Thyroid gland (tissue), 4 donors: Measurements from ENCODE around the gene CLIC3. TPM values are rescaled to one million over a fixed set of nuclear protein-coding genes. Genes with fewer than 3 reads are reported as not detected.
A peak's percentile ranks its signal among the peaks of the same experiment; 100 is the strongest.

Experiments used
- DNase-seq, 2 donors: peaks; one replicate each; pipeline ENCODE4 v3.0.0-alpha.2; 2019
- H3K27ac ChIP-seq, 3 donors: fragments of 200-600 bp; sonication (generic); 1 replicate in 2 of 3; 2 replicates in 1 of 3; pipeline ENCODE4 v1.5.1; 2016 to 2019; ENCODE audit warnings: mild to moderate bottlenecking in 1 of 3, moderate library complexity in 1 of 3
- H3K27me3 ChIP-seq: fragments of 200-600 bp; sonication (generic); one replicate; pipeline ENCODE4 v1.5.1; 2019
- H3K36me3 ChIP-seq, 2 donors: fragments of 200-600 bp; sonication (generic); one replicate each; pipeline ENCODE4 v1.5.1; 2016 to 2019
- H3K4me1 ChIP-seq, 2 donors: fragments of 200-600 bp; sonication (generic); one replicate each; pipeline ENCODE4 v1.5.1; 2017 to 2019
- H3K4me3 ChIP-seq, 3 donors: fragments of 200-600 bp; sonication (generic); replicated peaks in 1 of 3; 1 replicate in 2 of 3; 2 replicates in 1 of 3; pipeline ENCODE4 v1.5.1; 2016; ENCODE audit warnings: mild to moderate bottlenecking in 1 of 3
- H3K9me3 ChIP-seq: fragments of 200-600 bp; sonication (generic); one replicate; pipeline ENCODE4 v1.5.1; 2017
- CTCF ChIP-seq, 6 experiments: fragments of 200-600 bp in 3 of 6; fragments of 450-650 bp in 3 of 6; sonication (generic) in 3 of 6; IDR thresholded peaks; one replicate each; pipeline ENCODE4 v1.5.1; 2016 to 2019; ENCODE audit warnings: antibody characterized with exemption in 6 of 6, mild to moderate bottlenecking in 2 of 6, inconsistent platforms in 1 of 6, moderate library complexity in 1 of 6
- POLR2A ChIP-seq, 2 donors: fragments of 450-650 bp; IDR thresholded peaks; one replicate each; pipeline ENCODE4 v1.6.1; 2017; ENCODE audit warnings: antibody characterized with exemption in 2 of 2, mild to moderate bottlenecking in 2 of 2, moderate library complexity in 1 of 2
- WGBS, 2 donors: methylation state at CpG; one replicate each; pipeline ENCODE4 v1.1.5; 2017; 5-methylcytosine and 5-hydroxymethylcytosine counted together
- intact Hi-C: fragments of 100-400 bp; cut with DNase I; formaldehyde crosslinking; loops from one replicate; pipeline ENCODE4 v1.15.1; 2023
- total RNA-seq, 4 donors: library from RNA; depleted of rRNA; stranded (reverse); fragments of >200 nt; gene quantifications; one replicate each; pipeline ENCODE4 v1.2.3, GENCODE V29; 2016

The CLIC3 gene
- total RNA-seq, 4 donors from 2014 or later: 97.7 to 301 (median 268) TPM

GRCh38 chr9:137001857-137002645, 5.7 kb upstream of the CLIC3 start:
- intact Hi-C loops: no loop called here
- Histone ChIP-seq H3K27me3 (no peaks in the 10 kb centered on the region), H3K9me3 (no peaks in the 10 kb centered on the region), H3K36me3 (no peaks in the 10 kb centered on the region), H3K4me3 (no peak overlapping the region), H3K27ac (no peak overlapping the region), H3K4me1 (peaks cover 15 to 27% of the 10 kb centered on the region in 2 donors)
- no peak for TF ChIP-seq POLR2A (IDR thresholded peaks at IDR 0.05)
- DNase-seq: no peak
- 86 to 93% methylated on average over 20 of the region's 20 CpGs for WGBS, 2 donors

GRCh38 chr9:137000177-137000930, 4.0 kb upstream of the CLIC3 start:
- H3K4me1 ChIP-seq: peaks cover 19 to 35% of the 10 kb centered on the region in 2 donors
- intact Hi-C loops: no loop called here
- H3K27ac ChIP-seq: no peak overlapping the region
- no peaks in the 10 kb centered on the region for H3K27me3 ChIP-seq
- TF ChIP-seq CTCF (IDR thresholded peaks at IDR 0.05) (no peak), POLR2A (IDR thresholded peaks at IDR 0.05) (no peak)
- WGBS, 2 donors: 72 to 85% methylated on average over 9 to 10 of the region's 10 CpGs
- no peaks in the 10 kb centered on the region for H3K9me3 ChIP-seq
- no peak for DNase-seq
- no peak overlapping the region for H3K4me3 ChIP-seq
- H3K36me3 ChIP-seq: no peaks in the 10 kb centered on the region

- Histone ChIP-seq H3K27me3 (no peaks in the 10 kb centered on the region), H3K27ac (peak overlapping the region; percentile 53 to 78 (median 69)), H3K36me3 (no peaks in the 10 kb centered on the region), H3K9me3 (no peaks in the 10 kb centered on the region), H3K4me3 (no peak overlapping the region), H3K4me1 (peaks cover 42 to 60% of the 10 kb centered on the region in 2 donors)
- WGBS, 2 donors: 64 to 72% methylated on average over 18 of the region's 18 CpGs
- TF ChIP-seq POLR2A (IDR thresholded peaks at IDR 0.05) (no peak), CTCF (IDR thresholded peaks at IDR 0.05) (no peak)
- intact Hi-C loops: loop anchor here (5.0 kb wide), 1 partner anchor 46 kb away; the partner anchor contains the start of gene LCN12
- DNase-seq: no peak
Observed at GRCh38 chr9:136997830-136998234, 1.5 kb upstream of the CLIC3 start.

- no peak for TF ChIP-seq CTCF (IDR thresholded peaks at IDR 0.05)
- no peak for TF ChIP-seq POLR2A (IDR thresholded peaks at IDR 0.05)
- DNase-seq: no peak
- intact Hi-C loops: loop anchor here (5.0 kb wide), 1 partner anchor 45 kb away; the partner anchor contains the start of gene LCN12
- Histone ChIP-seq H3K9me3 (no peaks in the 10 kb centered on the region), H3K27ac (peak overlapping the region; percentile 53 to 78 (median 69)), H3K36me3 (no peaks in the 10 kb centered on the region), H3K4me1 (peaks cover 46 to 65% of the 10 kb centered on the region in 2 donors), H3K27me3 (no peaks in the 10 kb centered on the region), H3K4me3 (peak overlapping the region in 1 of 3 donors; percentile 37)
- 81 to 83% methylated on average over 8 to 9 of the region's 10 CpGs for WGBS, 2 donors
Observed at GRCh38 chr9:136997371-136997770, 1.0 kb upstream of the CLIC3 start.

- Histone ChIP-seq H3K4me3 (peak overlapping the region; percentile 12 to 37 (median 14)), H3K27me3 (no peaks in the 10 kb centered on the region), H3K4me1 (peaks cover 46 to 72% of the 10 kb centered on the region in 2 donors), H3K27ac (peak overlapping the region; percentile 53 to 78 (median 69)), H3K36me3 (no peaks in the 10 kb centered on the region), H3K9me3 (no peaks in the 10 kb centered on the region)
- intact Hi-C loops: loop anchor here (5.0 kb wide), 1 partner anchor 44 kb away; the partner anchor contains the start of gene LCN12
- 0 to 10% methylated on average over 3 of the region's 12 CpGs for WGBS, 2 donors
- TF ChIP-seq POLR2A (IDR thresholded peaks at IDR 0.05) (no peak), CTCF (IDR thresholded peaks at IDR 0.05) (no peak)
- DNase-seq: peak; percentile 97 to 99
Observed at GRCh38 chr9:136995772-136996311, 526 bp downstream of the CLIC3 start.
